Medulla oblongata (tissue), 1 donor: ENCODE results near the gene COL2A1.
A peak's percentile ranks its signal among the peaks of the same experiment; 100 is the strongest.

ENCODE experiments used
- DNase-seq: peaks from one replicate; pipeline ENCODE4 v3.0.0-alpha.2; 2015; ENCODE audit errors: extremely low spot score

COL2A1 gene

GRCh38 chr12:48012070-48012469 is 7.8 kb upstream of the COL2A1 start:
- DNase-seq: no peak

GRCh38 chr12:48010366-48010970 is 6.2 kb upstream of the COL2A1 start:
- no peak for DNase-seq

GRCh38 chr12:48009471-48009870 is 5.2 kb upstream of the COL2A1 start:
- no peak for DNase-seq

- no peak for DNase-seq
These were observed 4.7 kb upstream of the COL2A1 start for GRCh38 chr12:48008950-48009349.

GRCh38 chr12:48008349-48008748 is 4.1 kb upstream of the COL2A1 start:
- no peak for DNase-seq

GRCh38 chr12:48007206-48007605 is 2.9 kb upstream of the COL2A1 start:
- DNase-seq: no peak

GRCh38 chr12:48005750-48006021 is 1.4 kb upstream of the COL2A1 start:
- DNase-seq: no peak

- DNase-seq: no peak
These were observed 899 bp upstream of the COL2A1 start for GRCh38 chr12:48005001-48005749.

GRCh38 chr12:48003226-48004052 is 837 bp downstream of the COL2A1 start:
- DNase-seq: no peak

GRCh38 chr12:48002773-48003218 is 1.5 kb downstream of the COL2A1 start:
- DNase-seq: no peak

GRCh38 chr12:48002414-48002730 is 1.9 kb downstream of the COL2A1 start:
- DNase-seq: no peak

- peak; percentile 9 for DNase-seq
These were observed 2.5 kb downstream of the COL2A1 start for GRCh38 chr12:48001505-48002413.

GRCh38 chr12:48000878-48001504 is 3.3 kb downstream of the COL2A1 start:
- no peak for DNase-seq

GRCh38 chr12:47999816-48000215 is 4.5 kb downstream of the COL2A1 start:
- DNase-seq: no peak

GRCh38 chr12:47997321-47997720 is 7.0 kb downstream of the COL2A1 start:
- DNase-seq: no peak

- peak; percentile 67 for DNase-seq
These were observed 8.3 kb downstream of the COL2A1 start for GRCh38 chr12:47995981-47996401.

- no peak for DNase-seq
These were observed 10.8 kb downstream of the COL2A1 start for GRCh38 chr12:47993491-47993890.

- no peak for DNase-seq
These were observed 11.5 kb downstream of the COL2A1 start for GRCh38 chr12:47992776-47993175.

- DNase-seq: no peak
These were observed 12.9 kb downstream of the COL2A1 start for GRCh38 chr12:47991106-47992061.
